Neutrophil (primary cell): ENCODE results near the gene AKAP6.

Source experiments
- H3K27ac ChIP-seq: fragments of 200-600 bp; sonication (generic); 2 replicates; pipeline ENCODE4 v1.5.1; 2016; ENCODE audit warnings: mild to moderate bottlenecking, moderate library complexity
- H3K27me3 ChIP-seq: fragments of 200-600 bp; sonication (generic); 2 replicates; pipeline ENCODE4 v1.6.0; 2016; ENCODE audit warnings: mild to moderate bottlenecking
- H3K36me3 ChIP-seq: fragments of 200-600 bp; sonication (generic); 2 replicates; pipeline ENCODE4 v1.5.1; 2017
- H3K4me1 ChIP-seq, 2 experiments: fragments of 200-600 bp in 1 of 2; sonication (generic) in 1 of 2; 1 replicate in 1 of 2; 2 replicates in 1 of 2; pipeline versions ENCODE4 v1.5.1 to v1.6.1; 2013 to 2016; ENCODE audit warnings: low read depth in 1 of 2, low read length in 1 of 2, mild to moderate bottlenecking in 1 of 2, moderate library complexity in 1 of 2; ENCODE audit not compliant: control insufficient read depth in 1 of 2, insufficient read depth in 1 of 2
- H3K4me3 ChIP-seq, 2 experiments: fragments of 200-600 bp in 1 of 2; sonication (generic) in 1 of 2; 1 replicate in 1 of 2; 2 replicates in 1 of 2; pipeline ENCODE4 v1.5.1; 2013 to 2016; ENCODE audit warnings: low read depth in 1 of 2, low read length in 1 of 2, mild to moderate bottlenecking in 1 of 2, moderate library complexity in 1 of 2
- H3K9me3 ChIP-seq: fragments of 200-600 bp; sonication (generic); 2 replicates; pipeline ENCODE4 v1.5.1; 2016
- TF ChIP-seq, protein P1 (sequence below): fragments of 200-600 bp; sonication (generic); IDR thresholded peaks from 2 replicates; pipeline ENCODE4 v1.5.1; 2016; ENCODE audit warnings: antibody characterized with exemption

The AKAP6 gene

GRCh38 chr14:32707742-32708500, 378.8 kb downstream of the AKAP6 start:
- no peaks in the 10 kb centered on the region for H3K27me3 ChIP-seq
- no peak overlapping the region for H3K27ac ChIP-seq
- no peaks in the 10 kb centered on the region for H3K9me3 ChIP-seq
- no peaks in the 10 kb centered on the region for H3K4me1 ChIP-seq
- H3K36me3 ChIP-seq = no peaks in the 10 kb centered on the region
- TF ChIP-seq, protein P1, sequence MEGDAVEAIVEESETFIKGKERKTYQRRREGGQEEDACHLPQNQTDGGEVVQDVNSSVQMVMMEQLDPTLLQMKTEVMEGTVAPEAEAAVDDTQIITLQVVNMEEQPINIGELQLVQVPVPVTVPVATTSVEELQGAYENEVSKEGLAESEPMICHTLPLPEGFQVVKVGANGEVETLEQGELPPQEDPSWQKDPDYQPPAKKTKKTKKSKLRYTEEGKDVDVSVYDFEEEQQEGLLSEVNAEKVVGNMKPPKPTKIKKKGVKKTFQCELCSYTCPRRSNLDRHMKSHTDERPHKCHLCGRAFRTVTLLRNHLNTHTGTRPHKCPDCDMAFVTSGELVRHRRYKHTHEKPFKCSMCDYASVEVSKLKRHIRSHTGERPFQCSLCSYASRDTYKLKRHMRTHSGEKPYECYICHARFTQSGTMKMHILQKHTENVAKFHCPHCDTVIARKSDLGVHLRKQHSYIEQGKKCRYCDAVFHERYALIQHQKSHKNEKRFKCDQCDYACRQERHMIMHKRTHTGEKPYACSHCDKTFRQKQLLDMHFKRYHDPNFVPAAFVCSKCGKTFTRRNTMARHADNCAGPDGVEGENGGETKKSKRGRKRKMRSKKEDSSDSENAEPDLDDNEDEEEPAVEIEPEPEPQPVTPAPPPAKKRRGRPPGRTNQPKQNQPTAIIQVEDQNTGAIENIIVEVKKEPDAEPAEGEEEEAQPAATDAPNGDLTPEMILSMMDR = no peak
- no peak overlapping the region for H3K4me3 ChIP-seq

- no peak overlapping the region for H3K27ac ChIP-seq
- H3K4me3 ChIP-seq = no peak overlapping the region
- H3K27me3 ChIP-seq = no peaks in the 10 kb centered on the region
- H3K36me3 ChIP-seq = no peaks in the 10 kb centered on the region
- H3K9me3 ChIP-seq = no peaks in the 10 kb centered on the region
- TF ChIP-seq, protein P1 = no peak
- no peaks in the 10 kb centered on the region for H3K4me1 ChIP-seq
These were observed 379.9 kb downstream of the AKAP6 start for GRCh38 chr14:32709027-32709426.

DNA sequence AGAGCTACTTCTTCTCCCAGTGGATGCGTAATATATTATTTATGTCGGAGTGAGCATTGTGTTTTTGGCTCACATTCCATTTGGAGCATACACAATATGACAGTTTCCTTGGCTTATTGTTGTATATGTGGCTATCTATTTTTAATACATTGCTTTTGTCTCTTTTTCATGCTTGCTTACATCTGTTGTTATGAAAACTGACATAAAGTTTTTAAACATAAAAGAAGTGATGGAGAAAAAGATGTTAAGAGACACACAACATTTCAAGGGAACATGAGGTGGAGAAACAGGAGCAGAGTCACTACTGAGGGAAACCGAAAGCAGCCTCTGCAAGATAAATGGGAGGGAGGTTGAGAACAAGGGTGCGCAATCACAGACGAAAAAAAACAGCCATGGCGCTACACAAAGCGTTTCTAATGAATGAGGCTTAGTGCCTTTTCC, 381.2 kb downstream of the AKAP6 start:
- H3K27me3 ChIP-seq = no peaks in the 10 kb centered on the region
- no peak overlapping the region for H3K27ac ChIP-seq
- no peak overlapping the region for H3K4me3 ChIP-seq
- TF ChIP-seq, protein P1 = no peak
- H3K4me1 ChIP-seq = no peaks in the 10 kb centered on the region
- H3K36me3 ChIP-seq = no peaks in the 10 kb centered on the region
- no peaks in the 10 kb centered on the region for H3K9me3 ChIP-seq

- Histone ChIP-seq H3K4me1 (no peaks in the 10 kb centered on the region), H3K27ac (no peak overlapping the region), H3K36me3 (no peaks in the 10 kb centered on the region), H3K4me3 (no peak overlapping the region), H3K9me3 (no peaks in the 10 kb centered on the region), H3K27me3 (no peaks in the 10 kb centered on the region)
- TF ChIP-seq, protein P1 = no peak
These were observed 381.9 kb downstream of the AKAP6 start for GRCh38 chr14:32710731-32711680.

GRCh38 chr14:32713856-32714255, 384.8 kb downstream of the AKAP6 start:
- Histone ChIP-seq H3K27ac (no peak overlapping the region), H3K4me1 (no peaks in the 10 kb centered on the region), H3K36me3 (no peaks in the 10 kb centered on the region), H3K4me3 (no peak overlapping the region), H3K9me3 (no peaks in the 10 kb centered on the region), H3K27me3 (no peaks in the 10 kb centered on the region)
- TF ChIP-seq, protein P1 = no peak
